GM19467 (cell line): ENCODE results near the gene NDRG2.

Experiments
- ATAC-seq: cut with Tn5 transposase; IDR thresholded peaks from one replicate; pipeline ENCODE4 v1.9.1; 2021; ENCODE audit warnings: mild to moderate bottlenecking, moderate library complexity; ENCODE audit not compliant: unreplicated experiment

The NDRG2 gene

GRCh38 chr14:20978687-20979086 lies 46.2 kb downstream of the NDRG2 start:
- ATAC-seq: no peak

- ATAC-seq: no peak
These were observed 48.6 kb downstream of the NDRG2 start for GRCh38 chr14:20976291-20976690.

GRCh38 chr14:20973501-20973900 lies 51.4 kb downstream of the NDRG2 start:
- no peak for ATAC-seq

GRCh38 chr14:20971705-20972021 lies 53.2 kb downstream of the NDRG2 start:
- ATAC-seq: no peak

GRCh38 chr14:20970983-20971704 lies 53.7 kb downstream of the NDRG2 start:
- ATAC-seq: peak; percentile 88

- ATAC-seq: peak; percentile 21
These were observed 54.2 kb downstream of the NDRG2 start for GRCh38 chr14:20970647-20970982.

- no peak for ATAC-seq
These were observed 55.5 kb downstream of the NDRG2 start for GRCh38 chr14:20969336-20969735.
